Panc1 (cell line): Measurements from ENCODE around the gene SWI5. TPM values are rescaled to one million over a fixed set of nuclear protein-coding genes. Genes with fewer than 3 reads are reported as not detected.

Experiments used
- ATAC-seq: fragments of 200-7000 bp; cut with Tn5 transposase; 2 replicates; pipeline ENCODE4 v1.9.1; 2020; ENCODE audit warnings: mild to moderate bottlenecking, moderate library complexity
- BruUV-seq: library from RNA; stranded (reverse); fragments of 400-500 nt; replicated peaks from 2 replicates; lab custom pipeline; 2021; lab: Mats Ljungman, UMichigan
- CTCF ChIA-PET: fragments of 300-600 bp; sonication (Branson Sonifier 250); formaldehyde crosslinking; loops from one replicate; lab custom pipeline; 2022; ENCODE audit warnings: antibody characterized with exemption; lab: Charles Lee
- POLR2A ChIA-PET: fragments of 300-600 bp; sonication (Branson Sonifier 250); formaldehyde crosslinking; loops from one replicate; lab custom pipeline; 2022; ENCODE audit warnings: antibody characterized with exemption; lab: Charles Lee
- DNase-seq: peaks from one replicate; pipeline ENCODE4 v3.0.0-alpha.2; 2010; ENCODE audit warnings: low read depth, low spot score
- H3K27ac ChIP-seq: 2 replicates; pipeline ENCODE4 v1.5.1; 2011; ENCODE audit warnings: mild to moderate bottlenecking, low read length, inconsistent platforms
- H3K27me3 ChIP-seq: fragments of 200-500 bp; sonication (Bioruptor generic); 2 replicates; pipeline ENCODE4 v1.6.0; 2014; ENCODE audit warnings: low read length, inconsistent platforms; ENCODE audit not compliant: control insufficient read depth, insufficient read depth
- H3K36me3 ChIP-seq: fragments of 200-500 bp; sonication (Bioruptor generic); 2 replicates; pipeline ENCODE4 v1.5.1; 2014; ENCODE audit warnings: inconsistent platforms, mild to moderate bottlenecking, low read length, moderate library complexity; ENCODE audit not compliant: control insufficient read depth, insufficient read depth
- H3K4me1 ChIP-seq: 2 replicates; pipeline ENCODE4 v1.5.1; 2011; ENCODE audit warnings: inconsistent platforms, mild to moderate bottlenecking, low read length, moderate library complexity; ENCODE audit not compliant: control insufficient read depth, insufficient read depth
- H3K4me3 ChIP-seq, 2 experiments: 2 replicates each; pipeline ENCODE4 v1.5.1; 2011 to 2012; ENCODE audit warnings: low read depth in 2 of 2, low read length in 2 of 2, mild to moderate bottlenecking in 2 of 2, inconsistent platforms in 1 of 2, moderate library complexity in 1 of 2
- H3K9me3 ChIP-seq: fragments of 200-500 bp; sonication (Bioruptor generic); 2 replicates; pipeline ENCODE4 v1.5.1; 2014; ENCODE audit warnings: low read depth, mild to moderate bottlenecking, inconsistent platforms, low read length, moderate library complexity; ENCODE audit not compliant: control insufficient read depth, insufficient read depth
- POLR2AphosphoS5 ChIP-seq: IDR thresholded peaks from 2 replicates; pipeline ENCODE4 v1.6.1; 2012; ENCODE audit warnings: mild to moderate bottlenecking, low read depth, low read length, moderate library complexity
- SIN3A ChIP-seq: IDR thresholded peaks from 2 replicates; pipeline ENCODE4 v1.6.1; 2012; ENCODE audit warnings: low read depth, mild to moderate bottlenecking, low read length, moderate library complexity, borderline replicate concordance; ENCODE audit not compliant: insufficient read depth
- TCF7L2 ChIP-seq: IDR thresholded peaks from 2 replicates; pipeline ENCODE4 v1.6.1; 2011; ENCODE audit warnings: mild to moderate bottlenecking, low read depth, low read length, inconsistent platforms
- in situ Hi-C: cut with HindIII; loops from 2 replicates; pipeline ENCODE4 v1.10.0; 2016; ENCODE audit warnings: low sequenced_read_pairs, low pct_unique_long_range_greater_than_20kb
- intact Hi-C: fragments of 100-400 bp; cut with micrococcal nuclease; formaldehyde crosslinking; loops from one replicate; pipeline ENCODE4 v1.10.0; 2022; ENCODE audit not compliant: unreplicated experiment
- total RNA-seq: library from RNA; stranded (reverse); gene quantifications from one replicate; pipeline ENCODE4 v1.2.1, GENCODE V29; 2021; ENCODE audit not compliant: unreplicated experiment
- TF ChIP-seq, protein P1 (sequence below), 2 experiments: IDR thresholded peaks; 2 replicates each; pipeline ENCODE4 v1.6.1; 2011 to 2012; ENCODE audit warnings: low read depth in 2 of 2, control low read depth in 1 of 2, low read length in 1 of 2, mild to moderate bottlenecking in 1 of 2, moderate library complexity in 1 of 2; ENCODE audit not compliant: insufficient read depth in 1 of 2
- TF ChIP-seq, protein P2 (sequence below): fragments of 450-650 bp; IDR thresholded peaks from 2 replicates; pipeline ENCODE4 v1.5.1; 2017; ENCODE audit warnings: mild to moderate bottlenecking

The SWI5 gene
- total RNA-seq, 1 experiment from 2014 or later: 28.3 TPM

DNA sequence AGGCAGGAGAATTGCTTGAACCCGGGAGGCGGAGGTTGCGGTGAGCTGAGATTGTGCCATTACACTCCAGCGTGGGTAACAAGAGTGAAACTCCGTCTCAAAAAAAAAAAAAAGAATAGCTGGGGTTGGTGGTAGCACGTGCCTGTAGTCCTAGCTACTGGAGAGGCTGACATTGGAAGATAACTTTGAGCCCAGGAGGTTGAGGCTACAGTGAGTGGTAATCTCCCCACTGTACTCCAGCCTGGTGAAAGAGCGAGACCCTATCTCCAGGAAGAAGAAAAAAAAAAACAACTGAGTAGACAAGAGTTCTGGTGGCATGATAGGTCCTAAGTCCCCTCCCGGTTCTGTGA is 26.5 kb upstream of the SWI5 start:
- no peaks in the 10 kb centered on the region; the same call in 1 of the 2 replicates for H3K36me3 ChIP-seq
- TF ChIP-seq SIN3A (no peak), POLR2AphosphoS5 (no peak), TCF7L2 (no peak)
- TF ChIP-seq, protein P1, sequence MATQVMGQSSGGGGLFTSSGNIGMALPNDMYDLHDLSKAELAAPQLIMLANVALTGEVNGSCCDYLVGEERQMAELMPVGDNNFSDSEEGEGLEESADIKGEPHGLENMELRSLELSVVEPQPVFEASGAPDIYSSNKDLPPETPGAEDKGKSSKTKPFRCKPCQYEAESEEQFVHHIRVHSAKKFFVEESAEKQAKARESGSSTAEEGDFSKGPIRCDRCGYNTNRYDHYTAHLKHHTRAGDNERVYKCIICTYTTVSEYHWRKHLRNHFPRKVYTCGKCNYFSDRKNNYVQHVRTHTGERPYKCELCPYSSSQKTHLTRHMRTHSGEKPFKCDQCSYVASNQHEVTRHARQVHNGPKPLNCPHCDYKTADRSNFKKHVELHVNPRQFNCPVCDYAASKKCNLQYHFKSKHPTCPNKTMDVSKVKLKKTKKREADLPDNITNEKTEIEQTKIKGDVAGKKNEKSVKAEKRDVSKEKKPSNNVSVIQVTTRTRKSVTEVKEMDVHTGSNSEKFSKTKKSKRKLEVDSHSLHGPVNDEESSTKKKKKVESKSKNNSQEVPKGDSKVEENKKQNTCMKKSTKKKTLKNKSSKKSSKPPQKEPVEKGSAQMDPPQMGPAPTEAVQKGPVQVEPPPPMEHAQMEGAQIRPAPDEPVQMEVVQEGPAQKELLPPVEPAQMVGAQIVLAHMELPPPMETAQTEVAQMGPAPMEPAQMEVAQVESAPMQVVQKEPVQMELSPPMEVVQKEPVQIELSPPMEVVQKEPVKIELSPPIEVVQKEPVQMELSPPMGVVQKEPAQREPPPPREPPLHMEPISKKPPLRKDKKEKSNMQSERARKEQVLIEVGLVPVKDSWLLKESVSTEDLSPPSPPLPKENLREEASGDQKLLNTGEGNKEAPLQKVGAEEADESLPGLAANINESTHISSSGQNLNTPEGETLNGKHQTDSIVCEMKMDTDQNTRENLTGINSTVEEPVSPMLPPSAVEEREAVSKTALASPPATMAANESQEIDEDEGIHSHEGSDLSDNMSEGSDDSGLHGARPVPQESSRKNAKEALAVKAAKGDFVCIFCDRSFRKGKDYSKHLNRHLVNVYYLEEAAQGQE (IDR thresholded peaks at IDR 0.05; ENCODE audit: insufficient read depth in 1 of 2, low read depth in 2 of 2, low read length in 1 of 2): no peak
- TF ChIP-seq, protein P2, sequence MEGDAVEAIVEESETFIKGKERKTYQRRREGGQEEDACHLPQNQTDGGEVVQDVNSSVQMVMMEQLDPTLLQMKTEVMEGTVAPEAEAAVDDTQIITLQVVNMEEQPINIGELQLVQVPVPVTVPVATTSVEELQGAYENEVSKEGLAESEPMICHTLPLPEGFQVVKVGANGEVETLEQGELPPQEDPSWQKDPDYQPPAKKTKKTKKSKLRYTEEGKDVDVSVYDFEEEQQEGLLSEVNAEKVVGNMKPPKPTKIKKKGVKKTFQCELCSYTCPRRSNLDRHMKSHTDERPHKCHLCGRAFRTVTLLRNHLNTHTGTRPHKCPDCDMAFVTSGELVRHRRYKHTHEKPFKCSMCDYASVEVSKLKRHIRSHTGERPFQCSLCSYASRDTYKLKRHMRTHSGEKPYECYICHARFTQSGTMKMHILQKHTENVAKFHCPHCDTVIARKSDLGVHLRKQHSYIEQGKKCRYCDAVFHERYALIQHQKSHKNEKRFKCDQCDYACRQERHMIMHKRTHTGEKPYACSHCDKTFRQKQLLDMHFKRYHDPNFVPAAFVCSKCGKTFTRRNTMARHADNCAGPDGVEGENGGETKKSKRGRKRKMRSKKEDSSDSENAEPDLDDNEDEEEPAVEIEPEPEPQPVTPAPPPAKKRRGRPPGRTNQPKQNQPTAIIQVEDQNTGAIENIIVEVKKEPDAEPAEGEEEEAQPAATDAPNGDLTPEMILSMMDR: no peak
- no peak for ATAC-seq
- CTCF ChIA-PET: interaction anchor here (0.7 kb wide), 1 partner anchor 23 kb away, joined by 3 read pairs; no protein-coding TSS in a partner anchor
- POLR2A ChIA-PET: no interaction called here
- in situ Hi-C loops (no loop called here), intact Hi-C loops (no loop called here)
- H3K9me3 ChIP-seq: no peaks in the 10 kb centered on the region
- no TSS peak for BruUV-seq
- H3K27ac ChIP-seq: no peak overlapping the region
- no peak for DNase-seq
- H3K4me3 ChIP-seq: peak overlapping the region; percentile 40 to 53
- H3K4me1 ChIP-seq: no peaks in the 10 kb centered on the region
- no peaks in the 10 kb centered on the region for H3K27me3 ChIP-seq

GRCh38 chr9:128249908-128250838 is 25.9 kb upstream of the SWI5 start:
- no TSS peak for BruUV-seq
- in situ Hi-C loops: no loop called here
- no peaks in the 10 kb centered on the region for H3K9me3 ChIP-seq
- peak; percentile 18 for DNase-seq
- H3K27me3 ChIP-seq: no peaks in the 10 kb centered on the region
- TF ChIP-seq, protein P2: no peak
- TF ChIP-seq, protein P1 (IDR thresholded peaks at IDR 0.05; ENCODE audit: insufficient read depth in 1 of 2, low read depth in 2 of 2, low read length in 1 of 2): no peak
- TF ChIP-seq POLR2AphosphoS5 (no peak), TCF7L2 (no peak), SIN3A (no peak)
- H3K4me3 ChIP-seq: peak overlapping the region; percentile 40 to 53
- H3K27ac ChIP-seq: no peak overlapping the region
- no peaks in the 10 kb centered on the region for H3K4me1 ChIP-seq
- POLR2A ChIA-PET: interaction anchor here (0.6 kb wide), 1 partner anchor 58 kb away, joined by 3 read pairs; no protein-coding TSS in a partner anchor
- H3K36me3 ChIP-seq: no peaks in the 10 kb centered on the region; the same call in 1 of the 2 replicates
- peak; percentile 90 for ATAC-seq
- intact Hi-C loops: no loop called here
- CTCF ChIA-PET: interaction anchor here (0.5 to 0.7 kb wide), 4 partner anchors 22 to 45 kb away, joined by 3 to 7 read pairs (median 4); partner anchors contain the start of genes GOLGA2 and SWI5
